ENCODE results near the gene BTBD9.

Gene BTBD9

DNA sequence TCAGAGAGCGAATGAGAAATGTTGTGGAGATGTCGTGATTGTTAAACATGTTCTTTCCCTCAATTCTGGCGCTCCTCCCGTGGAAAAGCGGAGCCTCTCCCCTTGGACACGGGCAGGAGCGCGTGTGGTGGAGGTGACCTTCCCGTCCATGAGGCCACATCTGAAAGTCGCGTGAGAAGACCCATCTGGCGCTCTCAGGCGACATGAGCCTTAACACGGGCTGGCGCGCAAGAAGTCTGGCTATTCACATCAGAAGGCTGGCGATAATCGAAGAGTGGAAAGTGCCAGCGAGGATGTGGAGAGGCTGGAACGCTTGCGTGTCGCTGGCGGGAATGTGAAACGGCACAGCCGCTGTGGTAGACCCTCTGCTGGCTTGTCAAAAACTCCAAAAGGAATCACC lies 478.9 kb downstream of the BTBD9 start:
- no peak for DNase-seq (ENCODE audit: low read depth)

DNA sequence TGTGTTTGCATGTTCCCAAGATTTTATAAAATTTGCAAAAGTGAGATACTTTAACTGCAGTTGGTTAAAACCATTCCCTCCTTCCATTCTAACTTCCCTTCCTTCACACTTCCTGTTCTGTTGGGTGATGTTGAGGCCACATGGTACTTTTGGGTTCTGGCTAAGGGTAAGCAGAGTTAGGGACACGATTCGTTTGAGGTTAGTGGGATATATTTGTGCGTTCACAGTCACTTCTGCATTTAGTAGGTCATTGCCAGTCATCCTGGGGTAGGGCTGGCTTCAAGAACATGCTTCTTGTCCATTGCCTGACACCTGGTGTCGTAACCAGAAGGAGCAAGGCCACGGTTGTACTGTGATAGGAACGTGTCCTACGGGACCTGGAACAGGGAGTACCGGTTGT lies 480.1 kb downstream of the BTBD9 start:
- no peak for DNase-seq (ENCODE audit: low read depth)

DNA sequence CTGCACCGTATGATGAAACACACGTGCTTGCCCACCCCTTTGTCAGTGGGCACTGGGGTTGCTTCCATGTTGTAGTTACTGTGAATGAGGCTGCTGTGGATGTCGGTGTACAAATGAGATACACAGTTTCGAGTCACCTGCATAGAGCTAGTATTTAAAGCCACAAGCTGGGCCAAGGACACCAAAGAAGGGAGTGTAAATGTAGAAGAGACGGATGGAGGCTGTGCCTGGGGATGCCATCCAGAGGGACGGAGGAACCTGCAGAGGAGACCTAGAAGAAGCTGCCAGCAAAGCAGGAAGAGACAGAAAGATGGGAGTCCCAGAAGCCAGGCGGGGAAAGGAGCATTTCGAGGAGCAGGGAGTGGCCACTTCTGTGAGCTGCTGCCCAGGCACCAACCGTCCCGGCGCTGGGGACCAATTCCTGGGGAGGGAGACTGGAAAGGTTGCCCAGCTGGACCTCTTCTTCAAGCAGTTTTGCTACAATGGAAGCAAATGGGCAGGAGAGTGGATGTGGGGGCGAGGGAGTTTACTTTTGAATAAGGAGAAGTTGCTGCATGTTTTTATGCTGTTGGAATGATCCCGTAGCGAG lies 480.9 kb downstream of the BTBD9 start:
- no peak for DNase-seq (ENCODE audit: low read depth)

DNA sequence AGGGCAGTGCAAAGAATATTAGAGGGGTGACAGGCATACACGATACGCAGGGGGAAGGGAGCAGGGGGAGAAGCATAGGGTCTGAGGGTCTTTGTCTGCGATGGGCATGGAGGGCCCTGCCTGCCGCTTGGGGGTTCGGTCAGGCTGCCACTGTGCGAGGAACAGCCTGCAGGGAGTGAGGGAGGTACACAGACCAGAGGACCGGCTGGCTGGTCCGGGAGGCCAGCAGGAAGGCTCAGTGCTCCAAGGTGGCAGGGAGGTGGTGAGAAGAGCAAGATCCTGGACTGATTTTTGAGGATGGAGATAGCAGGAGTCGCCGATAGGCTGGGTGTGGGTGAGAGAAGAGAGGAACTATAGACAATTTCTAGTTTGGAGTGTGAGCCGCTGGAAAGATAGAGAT lies 481.8 kb downstream of the BTBD9 start:
- DNase-seq (ENCODE audit: low read depth): no peak

DNA sequence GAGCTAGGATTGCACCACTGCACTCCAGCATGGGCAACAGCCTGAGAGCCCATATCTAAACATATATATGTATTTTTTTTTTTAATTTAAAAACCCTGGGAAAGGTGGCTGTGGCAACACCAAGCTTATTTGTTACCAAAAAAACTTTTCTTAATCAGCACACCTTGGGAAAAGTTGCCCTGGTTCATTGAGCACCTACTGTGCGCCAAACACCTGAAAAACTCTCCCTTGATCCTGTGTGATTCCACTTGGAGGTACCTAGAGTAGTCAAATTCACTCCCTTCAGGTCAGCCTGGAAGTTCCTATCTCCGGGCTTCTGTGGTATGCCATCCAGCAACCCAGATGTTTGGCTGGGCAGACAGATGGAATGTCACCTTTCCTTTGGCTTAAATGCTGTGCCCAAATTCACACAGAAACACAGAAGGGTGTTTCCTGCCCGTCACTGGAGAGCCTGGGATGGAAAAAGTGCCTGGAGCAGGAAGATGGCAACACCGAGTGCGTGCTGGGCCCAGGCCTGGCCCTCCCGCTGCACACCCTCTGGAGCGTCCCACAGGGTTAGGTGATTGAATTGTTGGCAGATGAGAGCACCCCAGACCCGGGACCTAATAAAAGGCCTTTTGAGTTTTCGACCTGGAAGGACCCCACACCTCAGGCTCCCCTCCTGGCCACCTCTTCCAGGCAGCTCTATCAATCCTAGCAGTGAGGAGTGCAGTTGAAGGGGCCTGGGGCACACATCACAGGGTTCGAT lies 482.7 kb downstream of the BTBD9 start:
- DNase-seq (ENCODE audit: low read depth): no peak

DNA sequence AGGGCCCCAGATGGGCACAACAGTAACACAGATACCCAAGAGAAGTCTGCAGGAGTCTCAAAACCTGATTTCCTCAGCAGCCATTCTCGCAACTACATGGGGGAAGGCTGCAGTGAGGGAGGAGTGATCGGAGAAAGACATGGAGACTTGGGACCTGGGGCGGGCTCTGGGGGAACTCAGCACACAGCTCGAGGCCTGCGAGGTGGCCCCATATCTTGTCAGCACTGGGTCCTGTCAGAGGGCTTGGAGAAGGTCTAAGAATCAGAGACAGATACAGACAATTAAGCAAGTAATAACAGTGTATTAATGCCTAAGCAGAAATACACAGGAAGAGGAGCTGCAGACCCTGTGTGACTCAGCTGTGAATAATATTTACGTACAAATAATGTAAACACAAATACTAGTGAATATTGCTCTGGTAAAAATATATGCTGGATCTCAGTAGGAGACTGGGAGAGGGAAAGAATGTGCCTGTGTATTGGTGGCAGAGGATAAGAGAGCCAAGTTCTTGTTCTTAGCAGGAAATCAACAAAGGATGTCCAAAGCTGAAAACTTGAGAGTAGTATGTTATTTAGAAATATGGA lies 484.0 kb downstream of the BTBD9 start:
- no peak for DNase-seq (ENCODE audit: low read depth)

DNA sequence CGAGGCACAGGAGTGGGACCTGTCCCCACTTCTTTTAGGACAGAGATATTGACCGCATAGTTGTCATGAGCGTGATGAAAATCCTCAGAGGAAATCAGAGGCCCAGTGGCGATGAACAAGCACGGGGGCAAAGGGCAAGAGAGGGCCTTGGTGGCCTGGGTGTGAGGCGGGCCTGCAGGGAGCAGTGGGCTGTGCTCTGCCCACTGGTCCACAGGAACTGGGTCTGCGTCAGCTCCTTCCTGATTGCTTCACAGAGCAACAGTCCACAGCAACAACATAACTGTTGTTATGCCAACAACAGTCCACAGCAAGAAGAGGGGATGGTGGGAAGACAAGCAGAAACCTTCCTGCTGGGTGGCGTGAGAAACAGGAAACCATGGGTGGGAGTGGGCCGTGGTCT lies 484.6 kb downstream of the BTBD9 start:
- no peak for DNase-seq (ENCODE audit: low read depth)

DNA sequence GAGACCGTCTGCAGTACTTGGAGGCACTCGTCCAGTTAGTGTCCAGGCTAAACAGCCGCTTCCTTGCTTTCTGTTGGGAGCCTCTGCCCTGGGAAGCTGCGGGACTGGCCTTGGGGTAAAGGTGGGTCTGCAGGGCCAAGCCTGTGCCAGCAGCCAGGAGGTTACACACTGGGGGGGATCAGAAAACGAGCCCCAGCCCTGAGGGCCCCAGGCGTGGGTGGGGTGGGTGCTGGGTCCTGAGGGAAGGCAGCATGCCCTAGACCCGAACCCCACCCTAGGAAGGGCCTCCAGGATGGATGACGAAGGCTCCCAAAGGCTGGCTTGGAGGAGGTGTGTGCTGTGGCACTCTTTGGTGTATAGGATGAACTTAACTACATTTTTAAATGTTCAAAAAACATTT lies 485.0 kb downstream of the BTBD9 start:
- no peak for DNase-seq (ENCODE audit: low read depth)

DNA sequence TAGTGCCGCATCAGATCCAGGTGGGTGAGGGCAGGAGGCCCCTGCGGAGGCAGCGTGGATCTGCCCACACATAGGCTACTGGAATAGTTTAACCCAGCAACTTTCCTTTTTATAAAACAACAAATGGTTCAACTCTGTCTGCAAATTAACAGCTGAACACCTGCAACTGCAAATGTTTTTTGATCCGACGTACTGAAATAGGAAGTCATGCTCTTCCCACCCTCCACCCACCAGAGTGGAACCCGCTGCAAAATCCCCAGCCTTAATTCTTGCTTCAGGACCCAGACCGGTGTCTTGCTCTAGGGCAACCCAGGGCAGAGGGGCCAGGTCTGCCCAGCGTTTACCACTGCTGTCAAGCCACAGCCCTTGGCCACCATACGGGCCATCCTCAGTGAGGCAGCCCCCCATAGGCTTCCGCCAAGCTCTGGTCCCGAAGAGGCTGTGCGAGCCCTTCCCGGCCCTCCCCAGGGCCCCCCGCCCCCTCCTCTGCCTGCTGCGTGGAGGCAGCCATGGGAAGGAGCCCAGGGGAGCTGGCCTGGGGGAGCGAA lies 485.9 kb downstream of the BTBD9 start:
- no peak for DNase-seq (ENCODE audit: low read depth)

DNA sequence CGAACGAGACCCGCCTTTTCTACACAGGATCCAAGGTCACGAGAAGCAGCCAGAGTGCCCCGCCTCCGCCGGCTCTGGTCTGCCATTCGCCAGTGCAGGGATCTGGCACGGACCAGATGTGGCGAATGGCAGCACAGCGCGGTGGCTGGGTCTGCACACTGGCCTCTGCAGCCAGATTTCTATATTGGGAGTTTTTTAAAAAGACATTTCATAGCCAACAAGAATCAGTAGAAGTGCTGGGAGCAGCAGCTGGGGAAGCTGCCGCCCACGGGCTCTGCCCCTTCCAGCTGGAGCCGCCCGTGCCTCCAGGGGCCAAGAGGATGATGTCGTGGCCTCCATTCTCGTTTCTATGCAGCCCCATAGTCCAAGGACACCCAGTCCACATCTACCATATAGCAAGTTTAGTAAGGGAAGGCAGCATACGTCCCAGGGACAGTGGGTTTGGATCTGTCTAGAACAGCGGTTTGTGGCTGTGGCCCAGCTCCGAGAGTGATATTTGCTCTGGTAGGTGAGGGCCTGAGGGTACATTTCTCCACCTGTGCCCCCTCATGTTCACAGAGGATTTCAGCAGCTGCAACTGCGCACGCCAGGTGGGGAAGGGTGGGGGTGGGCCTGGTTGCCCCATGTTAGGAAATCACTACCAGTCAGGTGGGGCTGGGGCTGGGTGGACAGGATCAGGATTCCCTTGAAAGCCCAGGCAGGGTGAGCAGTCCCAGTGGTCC lies 486.5 kb downstream of the BTBD9 start:
- no peak for DNase-seq (ENCODE audit: low read depth)

DNA sequence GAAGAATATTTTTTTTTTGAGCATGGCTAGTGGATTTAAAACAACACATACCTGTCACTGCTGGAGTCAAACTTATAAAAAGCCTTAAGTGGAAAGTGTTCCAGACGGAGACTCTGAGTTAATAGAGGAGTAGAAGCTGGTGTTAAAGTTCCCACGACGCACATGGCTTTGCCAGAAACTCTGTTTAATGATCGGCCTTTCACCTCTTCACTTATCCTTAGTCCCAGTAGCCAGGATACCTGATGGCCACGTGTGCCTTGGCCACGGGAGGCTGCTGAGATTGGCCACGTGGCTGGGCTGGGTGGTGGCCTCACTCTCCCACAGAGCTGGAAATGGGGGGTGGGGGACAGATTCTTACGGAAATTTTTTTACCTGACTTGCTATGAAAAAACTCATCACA lies 487.1 kb downstream of the BTBD9 start:
- DNase-seq (ENCODE audit: low read depth): no peak

DNA sequence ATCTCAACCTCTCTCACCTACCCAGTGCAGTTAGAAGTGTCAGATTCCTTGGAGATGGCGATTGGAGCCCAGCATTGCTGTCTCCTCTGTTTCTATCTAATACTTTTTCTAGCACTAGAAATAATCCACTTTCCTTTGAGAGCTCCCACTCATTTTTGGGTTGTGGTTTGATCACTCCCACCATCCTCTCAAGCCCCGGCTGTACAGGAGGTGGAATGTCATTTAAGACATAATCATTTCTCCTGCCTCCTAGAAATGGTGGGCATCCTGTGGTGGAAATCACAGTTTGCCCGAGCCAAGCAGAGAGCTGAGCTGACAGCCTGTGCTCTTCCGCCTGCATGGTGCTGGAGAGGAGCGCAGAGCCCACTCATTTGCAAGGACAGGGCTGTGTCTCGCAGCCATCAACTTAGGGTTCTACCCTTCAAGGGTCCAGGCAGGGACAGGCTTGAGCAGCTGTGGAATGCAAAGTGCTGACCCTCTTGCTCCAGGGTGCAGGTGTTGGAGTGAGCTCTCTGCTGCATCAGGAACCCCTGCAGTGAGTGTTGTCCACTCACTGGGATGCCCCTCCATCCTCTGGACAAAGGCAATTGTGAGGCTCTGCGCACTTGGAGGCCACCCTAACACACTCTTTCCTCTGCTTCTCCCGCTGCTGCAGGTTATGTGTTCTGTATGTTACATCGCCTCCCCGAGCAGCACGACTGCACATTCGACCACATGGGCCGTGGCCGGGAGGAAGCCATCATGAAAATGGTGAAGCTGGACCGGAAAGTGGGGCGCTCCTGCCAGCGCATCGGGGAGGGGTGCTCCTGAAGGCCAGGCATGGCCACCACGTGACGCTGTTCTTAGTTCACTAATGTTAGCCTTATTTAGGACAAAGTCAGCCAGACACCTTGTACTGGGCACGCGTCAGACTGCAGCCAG lies 487.9 kb downstream of the BTBD9 start:
- no peak for DNase-seq (ENCODE audit: low read depth)

DNA sequence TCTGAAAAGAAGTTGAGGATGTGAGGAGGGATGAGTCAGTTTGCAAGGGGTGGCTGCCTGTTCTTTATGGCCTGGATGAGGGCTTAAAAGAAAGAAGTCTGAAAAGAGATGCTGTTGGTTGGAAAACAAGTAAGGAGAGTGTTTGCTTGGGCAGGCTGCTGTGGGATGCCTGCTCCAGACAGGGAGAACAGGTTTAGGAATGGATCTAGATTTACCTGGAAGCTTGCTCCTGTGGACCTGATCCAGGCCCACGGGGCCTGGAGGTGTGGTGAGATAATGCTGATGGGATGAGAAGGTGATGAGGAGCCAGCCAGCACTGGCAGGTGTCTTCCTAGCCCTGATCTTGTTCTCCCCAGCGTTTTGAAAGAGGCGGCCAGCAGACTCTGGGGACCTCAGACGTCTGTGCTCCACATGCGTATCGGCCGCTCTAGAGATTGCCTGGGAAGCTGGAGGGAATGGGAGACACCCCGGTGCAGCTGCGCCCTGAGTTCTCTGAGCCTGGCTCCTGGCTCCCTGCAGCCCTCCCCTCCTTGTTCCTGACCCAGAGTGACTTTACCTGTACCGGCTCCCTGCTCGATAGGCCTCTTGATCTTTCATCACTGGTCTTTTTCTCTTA lies 488.9 kb downstream of the BTBD9 start:
- DNase-seq (ENCODE audit: low read depth): no peak

DNA sequence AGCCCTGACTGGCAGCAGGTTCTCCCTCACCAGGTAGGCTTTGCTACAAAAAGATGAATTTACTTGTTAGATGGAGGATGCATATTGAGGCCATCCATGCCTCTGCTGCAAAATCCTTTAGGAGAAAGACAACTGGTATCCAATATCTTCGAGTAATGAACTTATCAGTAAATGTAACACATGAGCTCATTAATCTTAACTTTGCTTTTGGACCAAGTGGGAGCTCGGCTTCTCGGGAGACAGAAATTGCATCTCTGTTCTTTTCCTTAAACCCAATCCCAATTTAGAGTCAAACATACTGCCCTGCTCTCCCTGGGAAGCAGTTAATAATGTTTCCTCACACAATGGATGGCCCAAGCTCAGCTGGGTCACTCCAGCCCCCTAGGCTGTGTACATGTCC lies 489.7 kb downstream of the BTBD9 start:
- no peak for DNase-seq (ENCODE audit: low read depth)

DNA sequence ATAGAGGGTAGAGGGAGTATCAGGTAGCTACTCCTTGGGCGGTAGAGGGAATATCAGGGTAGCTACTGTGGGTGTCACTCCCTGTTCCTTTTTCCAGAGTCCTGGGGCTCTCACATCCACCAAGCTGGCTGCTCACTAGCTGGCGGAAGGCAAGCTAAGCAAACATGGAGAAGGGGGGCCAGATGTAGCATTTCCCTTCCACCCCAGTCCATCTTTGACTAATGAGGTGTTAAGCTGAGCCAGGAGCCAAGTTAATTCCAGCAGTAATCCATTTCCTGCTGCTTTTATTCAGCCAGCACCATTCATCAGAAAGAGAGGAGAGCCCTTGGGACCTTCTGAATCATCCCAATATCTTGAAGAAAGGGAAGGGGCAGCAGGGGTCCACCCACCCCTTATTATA lies 490.2 kb downstream of the BTBD9 start:
- no peak for DNase-seq (ENCODE audit: low read depth)

DNA sequence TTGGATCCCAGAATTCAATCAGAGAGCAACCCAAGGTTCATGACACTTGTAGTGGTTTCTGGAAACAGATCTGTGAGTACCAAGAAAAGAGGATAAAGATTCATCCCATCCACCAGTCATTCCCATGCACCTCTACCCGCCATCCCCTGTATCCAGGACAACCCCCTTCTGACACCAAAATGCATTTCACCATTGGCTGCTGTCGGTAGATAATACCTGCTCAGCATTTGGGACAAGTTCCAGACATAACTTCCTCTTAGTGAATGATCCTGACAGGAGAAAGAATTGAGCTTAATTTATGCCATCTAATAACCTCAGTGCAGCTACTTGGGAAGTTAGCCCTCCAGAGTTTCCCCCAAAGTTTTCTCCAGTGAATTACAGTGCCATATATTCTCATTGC lies 491.1 kb downstream of the BTBD9 start:
- no peak for DNase-seq (ENCODE audit: low read depth)

DNA sequence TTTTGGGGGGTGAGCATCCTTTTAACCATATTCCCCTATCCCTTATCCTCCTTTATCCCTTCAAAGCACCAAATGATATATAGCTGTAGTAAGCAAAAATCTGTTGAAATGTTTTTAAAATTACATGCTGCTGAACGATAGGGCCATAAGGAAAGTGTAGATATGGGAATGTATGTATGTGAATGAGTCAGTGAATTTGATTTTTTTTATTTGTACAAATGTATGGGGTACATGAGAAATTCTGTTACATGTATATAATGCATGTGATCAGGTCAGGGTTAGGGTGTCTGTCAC lies 493.0 kb downstream of the BTBD9 start:
- no peak for DNase-seq (ENCODE audit: low read depth)

DNA sequence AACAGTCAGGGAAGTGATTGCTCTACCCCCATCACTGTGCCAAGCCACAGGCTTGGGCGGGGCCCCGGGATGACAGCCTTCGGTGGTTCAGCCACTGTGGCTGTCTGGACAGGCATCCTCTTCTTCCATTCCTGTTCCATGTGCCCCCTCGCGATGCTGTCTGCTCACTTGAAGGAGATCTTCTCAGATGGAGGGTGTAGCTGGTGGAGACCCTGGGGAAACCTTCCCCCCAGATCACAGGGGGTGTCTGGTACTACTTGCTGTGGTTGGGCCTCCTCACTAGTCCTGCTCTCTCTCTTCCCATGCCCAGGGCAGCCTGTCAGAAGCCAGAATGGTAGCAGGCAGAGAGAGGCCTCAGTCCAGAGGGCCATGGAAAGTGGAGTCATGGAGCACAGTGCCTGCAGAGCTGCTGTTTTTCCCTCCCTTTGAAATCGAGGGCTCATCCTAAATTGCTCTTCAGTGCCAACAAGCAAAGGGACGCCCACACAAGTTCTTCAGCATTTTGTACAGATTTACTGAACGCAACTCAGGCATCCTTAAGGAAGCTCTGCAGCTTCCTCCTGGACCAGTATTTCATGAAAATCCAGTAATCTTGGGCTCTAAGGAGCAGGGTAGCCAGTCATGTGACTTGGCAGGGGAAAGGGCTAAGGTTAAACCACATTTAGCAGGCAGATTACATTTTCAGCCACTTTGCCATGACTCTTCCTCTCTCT lies 493.6 kb downstream of the BTBD9 start:
- DNase-seq (ENCODE audit: low read depth): no peak

DNA sequence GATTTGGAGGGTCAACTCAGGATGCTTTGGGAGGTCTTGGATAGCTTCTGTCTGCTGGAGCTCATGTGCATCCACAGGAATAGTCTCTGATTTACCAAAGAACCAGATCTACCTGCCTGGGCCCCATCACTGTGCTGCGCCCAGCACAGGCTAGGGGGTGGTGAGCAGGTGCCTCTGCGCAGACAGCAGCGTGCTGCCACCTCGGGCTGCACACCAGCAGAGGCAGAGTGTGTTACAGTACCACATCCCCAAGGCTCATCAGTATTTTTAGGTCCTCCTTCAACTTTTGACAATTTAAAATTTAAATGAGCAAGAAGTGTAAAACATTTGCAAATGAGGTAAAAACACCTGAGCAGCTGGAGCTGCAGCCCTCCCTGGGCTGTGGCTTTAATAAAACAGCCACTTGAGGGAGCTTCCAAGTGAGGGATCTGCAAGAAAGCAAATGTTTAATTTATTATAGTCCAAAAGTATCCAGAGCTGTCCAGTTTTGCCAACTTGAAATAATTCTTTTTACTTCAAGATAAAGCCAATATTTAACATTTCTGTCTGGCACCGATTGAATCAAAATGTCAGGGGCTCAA lies 495.3 kb downstream of the BTBD9 start:
- no peak for DNase-seq (ENCODE audit: low read depth)
